Upper lobe of left lung (tissue), 4 donors: ENCODE data around the gene CNTN2.

ENCODE experiments used
- EP300 ChIP-seq, 4 donors: sonication (generic); formaldehyde crosslinking; IDR thresholded peaks; one replicate each; pipeline ENCODE4 v1.5.1; 2017; ENCODE audit warnings: antibody characterized with exemption in 4 of 4, control low read depth in 2 of 4
- POLR2A ChIP-seq, 4 donors: fragments of 450-650 bp; IDR thresholded peaks; one replicate each; pipeline ENCODE4 v1.5.1; 2016 to 2017; ENCODE audit warnings: antibody characterized with exemption in 4 of 4, mild to moderate bottlenecking in 2 of 4
- POLR2AphosphoS5 ChIP-seq, 2 donors: sonication (generic); formaldehyde crosslinking; IDR thresholded peaks; one replicate each; pipeline ENCODE4 v1.5.1; 2017; ENCODE audit warnings: antibody characterized with exemption in 2 of 2
- TF ChIP-seq, protein P1 (sequence below), 6 experiments: fragments of 450-650 bp in 4 of 6; fragments of 200-600 bp in 2 of 6; sonication (generic) in 2 of 6; IDR thresholded peaks; one replicate each; pipeline ENCODE4 v1.5.1; 2016 to 2019; ENCODE audit warnings: antibody characterized with exemption in 6 of 6

DNA sequence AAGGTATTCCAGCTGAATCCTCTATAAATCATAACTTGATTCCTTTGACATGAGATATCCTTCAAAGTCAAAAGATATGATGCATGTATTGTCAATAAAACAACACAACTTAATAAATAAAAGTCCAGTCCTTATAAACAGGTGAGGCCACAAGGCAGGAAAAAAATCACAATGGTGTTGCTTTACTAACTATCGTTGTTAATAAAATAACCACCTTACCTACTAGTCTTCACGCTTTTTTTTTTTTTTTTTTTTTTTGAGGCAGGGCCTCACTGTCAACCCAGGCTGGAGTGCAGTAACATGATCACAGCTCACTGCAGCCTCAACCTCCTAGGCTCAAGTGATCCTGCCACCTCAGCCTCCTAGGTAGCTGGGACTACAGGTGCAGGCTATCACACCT is 41.3 kb downstream of the CNTN2 start, which contains the start of gene TMEM81:
- TF ChIP-seq, protein P1, sequence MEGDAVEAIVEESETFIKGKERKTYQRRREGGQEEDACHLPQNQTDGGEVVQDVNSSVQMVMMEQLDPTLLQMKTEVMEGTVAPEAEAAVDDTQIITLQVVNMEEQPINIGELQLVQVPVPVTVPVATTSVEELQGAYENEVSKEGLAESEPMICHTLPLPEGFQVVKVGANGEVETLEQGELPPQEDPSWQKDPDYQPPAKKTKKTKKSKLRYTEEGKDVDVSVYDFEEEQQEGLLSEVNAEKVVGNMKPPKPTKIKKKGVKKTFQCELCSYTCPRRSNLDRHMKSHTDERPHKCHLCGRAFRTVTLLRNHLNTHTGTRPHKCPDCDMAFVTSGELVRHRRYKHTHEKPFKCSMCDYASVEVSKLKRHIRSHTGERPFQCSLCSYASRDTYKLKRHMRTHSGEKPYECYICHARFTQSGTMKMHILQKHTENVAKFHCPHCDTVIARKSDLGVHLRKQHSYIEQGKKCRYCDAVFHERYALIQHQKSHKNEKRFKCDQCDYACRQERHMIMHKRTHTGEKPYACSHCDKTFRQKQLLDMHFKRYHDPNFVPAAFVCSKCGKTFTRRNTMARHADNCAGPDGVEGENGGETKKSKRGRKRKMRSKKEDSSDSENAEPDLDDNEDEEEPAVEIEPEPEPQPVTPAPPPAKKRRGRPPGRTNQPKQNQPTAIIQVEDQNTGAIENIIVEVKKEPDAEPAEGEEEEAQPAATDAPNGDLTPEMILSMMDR (IDR thresholded peaks at IDR 0.05) = no peak
- TF ChIP-seq EP300 (IDR thresholded peaks at IDR 0.05) (no peak), POLR2A (IDR thresholded peaks at IDR 0.05) (no peak), POLR2AphosphoS5 (IDR thresholded peaks at IDR 0.05) (no peak)
